ENCODE results near the gene SLC6A5.
"Not testable (repeated sequence)": the region's sequence is repeated elsewhere in the genome, so short reads cannot be mapped to it uniquely, and the experiment has no call there.

Gene SLC6A5

DNA sequence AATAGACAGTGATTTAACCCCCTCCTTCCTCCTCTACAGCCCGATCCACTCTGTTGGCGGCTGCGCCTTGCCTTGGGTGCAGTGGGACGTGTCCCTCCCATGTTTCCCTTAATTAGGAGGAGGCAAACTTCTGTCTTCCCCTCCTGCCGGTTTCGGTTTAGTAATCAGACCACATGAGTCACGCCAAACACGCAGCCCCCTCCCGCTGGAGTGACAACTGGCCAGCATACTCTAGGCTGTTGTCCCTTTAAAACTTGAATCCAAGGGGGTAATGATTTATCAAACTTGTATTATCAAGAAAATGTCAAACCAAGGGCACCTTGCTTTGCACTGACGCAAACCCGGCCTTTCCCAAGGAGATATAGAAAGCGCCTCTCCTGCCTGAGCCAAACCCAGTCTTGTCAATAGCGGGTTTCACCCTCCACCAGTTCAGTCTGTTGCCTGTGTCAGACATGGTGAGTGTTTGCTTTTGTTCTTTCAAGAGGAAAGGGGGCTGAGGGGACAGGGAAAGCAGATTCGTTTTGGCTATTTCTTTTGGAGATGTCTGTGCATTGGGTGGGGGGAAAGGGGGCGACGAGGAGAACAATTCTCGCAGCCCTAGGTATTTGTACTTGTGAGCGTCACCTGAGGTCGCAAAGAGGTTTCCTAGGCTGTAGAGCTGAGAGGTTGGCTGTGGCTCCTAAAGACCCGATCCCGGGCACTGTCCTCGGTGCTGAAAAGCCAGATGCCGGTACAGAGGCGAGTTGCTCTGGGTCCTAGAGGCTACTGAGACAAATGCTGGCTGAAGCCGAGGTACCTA, at the start of gene SLC6A5:
TSS of gene SLC6A5 (plus strand) at position 388 of the 799 bp plus-strand sequence. CDS start at position 453, 65 bp downstream.
- DNase-seq, result no peak

DNA sequence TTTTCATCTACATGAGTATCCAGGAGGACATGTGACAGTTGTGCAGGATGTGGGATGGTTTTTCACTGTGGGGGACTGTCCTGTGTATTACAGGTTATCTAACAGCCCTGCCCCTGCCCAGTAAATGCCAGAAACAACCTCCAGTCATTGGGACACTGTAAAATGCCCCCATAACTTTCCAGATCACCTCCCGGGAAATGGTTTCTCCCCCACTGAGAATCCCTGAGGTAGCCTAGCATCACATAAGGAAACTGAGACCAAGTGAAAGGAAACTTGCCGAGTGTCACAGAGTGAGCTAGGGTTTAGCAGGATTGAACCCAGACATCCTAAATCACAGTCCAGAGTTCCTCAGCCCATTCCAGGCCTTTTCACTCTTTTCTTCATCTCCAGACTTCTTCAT, 48.3 kb upstream of the SLC6A5 start:
- no peak for DNase-seq

DNA sequence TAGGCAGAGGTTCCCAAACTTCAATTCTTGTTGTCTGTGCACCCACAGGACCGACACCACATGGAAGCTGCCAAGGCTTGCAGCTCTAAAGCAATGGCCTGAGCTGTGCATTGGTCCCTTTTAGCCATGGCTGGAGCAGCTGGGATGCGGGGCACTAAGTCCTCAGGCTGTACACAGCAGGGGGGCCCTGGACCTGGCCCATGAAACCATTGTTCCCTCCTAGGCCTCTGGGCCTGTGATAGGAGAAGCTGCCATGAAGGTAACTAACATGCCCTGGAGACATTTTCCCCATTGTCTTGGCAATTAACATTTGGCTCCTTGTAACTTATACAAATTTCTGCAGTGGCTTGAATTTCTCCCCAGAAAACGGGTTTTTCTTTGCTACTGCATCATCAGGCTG, 43.6 kb upstream of the SLC6A5 start:
- DNase-seq, result no peak

GRCh38 chr11:20556396-20556795, 43.0 kb upstream of the SLC6A5 start:
- DNase-seq, result not testable (repeated sequence)

DNA sequence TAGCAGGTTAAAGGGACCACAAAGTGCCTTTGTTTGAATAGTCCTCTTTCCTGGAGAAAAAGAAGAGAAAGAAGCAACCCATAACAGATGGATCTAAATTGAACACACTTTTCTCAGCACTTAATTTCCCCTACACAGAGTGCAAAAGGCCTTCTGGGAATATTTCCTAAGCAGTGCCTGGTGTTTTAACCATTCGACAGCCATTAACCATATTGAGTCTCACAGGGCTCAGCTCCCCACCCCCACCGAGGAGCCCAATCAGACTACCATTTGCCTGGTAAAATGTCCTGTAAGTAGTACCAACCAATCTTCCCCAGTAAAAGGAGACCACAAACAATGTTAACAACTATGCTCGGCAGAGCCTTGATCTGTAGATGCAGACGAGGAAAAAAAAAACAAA, 40.7 kb upstream of the SLC6A5 start:
- no peak for DNase-seq

DNA sequence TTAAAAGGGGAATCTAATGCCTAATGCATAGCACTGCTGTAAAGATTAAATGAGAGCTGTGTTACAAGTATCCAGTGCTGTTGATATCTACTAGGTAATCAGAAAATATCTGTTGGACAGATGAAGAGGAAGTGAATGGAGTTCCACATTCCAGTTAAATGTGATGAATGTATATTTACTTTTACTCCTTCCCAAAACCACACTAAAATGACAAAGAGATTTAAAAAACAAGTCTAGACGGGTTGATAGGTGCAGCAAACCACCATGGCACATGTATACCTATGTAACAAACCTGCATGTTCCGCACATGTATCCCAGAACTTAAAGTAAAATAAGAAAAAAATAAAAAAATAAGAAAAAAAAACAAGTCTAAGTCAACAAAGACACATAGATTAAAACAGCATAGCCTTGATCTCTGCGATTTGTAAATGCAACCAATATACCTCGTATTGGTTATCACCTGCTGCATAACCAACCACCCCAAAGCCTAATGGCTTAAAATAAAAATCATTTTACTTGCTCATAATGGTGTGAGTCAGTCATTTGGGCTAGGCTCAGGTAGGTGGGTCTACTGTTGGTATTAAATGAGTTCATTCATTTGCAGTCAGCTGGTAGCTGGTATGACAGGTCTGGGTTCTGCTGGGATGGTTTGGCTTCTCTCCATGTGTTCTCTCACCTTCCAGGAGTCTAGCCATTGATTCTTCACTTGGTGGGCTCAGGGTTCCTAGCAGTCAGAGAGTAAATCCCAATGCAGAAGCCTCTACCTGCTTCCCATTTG, 39.7 kb upstream of the SLC6A5 start:
- DNase-seq, result no peak

DNA sequence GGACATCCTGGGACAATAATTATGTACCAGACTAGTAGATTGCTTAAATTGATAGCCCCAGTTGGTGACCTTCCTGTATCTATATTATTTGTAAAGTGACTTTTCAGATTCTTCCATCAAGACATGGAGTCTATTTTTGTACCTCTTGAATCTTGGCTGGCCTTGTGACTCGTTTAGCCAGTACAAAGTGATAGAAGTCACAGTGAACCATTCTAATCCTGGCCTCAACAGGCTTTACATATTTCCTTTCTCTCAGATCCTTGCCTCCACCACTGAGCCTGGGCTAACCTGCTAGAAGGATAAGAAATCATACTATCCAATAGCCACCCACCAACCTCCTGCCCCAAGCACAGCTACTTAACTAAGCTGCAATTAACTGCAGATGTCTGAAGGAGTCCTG, 37.5 kb upstream of the SLC6A5 start:
- DNase-seq, result no peak

GRCh38 chr11:20563866-20564265, 35.5 kb upstream of the SLC6A5 start:
- DNase-seq, result no peak

DNA sequence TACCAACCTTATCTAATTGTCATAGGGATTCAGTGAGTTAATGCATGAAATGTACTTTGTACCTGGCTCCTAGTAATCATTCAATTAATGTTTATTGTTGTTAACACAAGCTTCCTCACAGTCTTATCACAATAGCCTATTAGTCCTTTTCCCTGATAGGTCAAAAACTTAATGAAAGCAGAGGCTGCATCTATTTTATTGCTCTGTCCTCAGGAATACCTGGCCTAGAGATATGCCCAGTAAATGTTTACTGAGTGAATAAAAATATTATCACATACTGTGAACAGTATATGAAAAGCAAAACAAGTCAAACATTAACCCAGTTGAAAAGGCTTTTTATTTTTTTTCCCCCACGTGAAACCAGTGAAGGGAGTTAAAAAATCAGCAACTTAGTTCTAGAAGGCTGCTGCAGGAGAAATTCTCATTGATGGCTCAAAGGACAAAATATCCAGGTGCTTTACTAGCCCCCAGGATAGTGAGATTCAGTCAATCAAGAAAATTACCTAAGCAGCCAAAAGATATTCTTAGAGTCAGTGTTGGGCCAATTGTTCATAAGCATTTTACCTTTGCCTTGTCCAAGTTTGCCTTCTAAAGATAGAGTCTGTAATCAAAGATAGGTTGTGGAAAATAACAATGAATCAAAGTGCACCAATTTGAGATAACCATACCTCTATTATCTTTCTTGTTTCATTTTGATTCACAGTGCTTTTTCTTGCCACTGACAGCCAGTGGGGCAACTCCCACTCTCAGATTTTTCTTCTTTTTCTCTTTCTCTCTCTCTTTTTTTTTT, 34.4 kb upstream of the SLC6A5 start:
- DNase-seq, result no peak

GRCh38 chr11:20566115-20566514, 33.3 kb upstream of the SLC6A5 start:
- DNase-seq, result not testable (repeated sequence)

GRCh38 chr11:20566591-20567434, 32.6 kb upstream of the SLC6A5 start:
- DNase-seq, result no peak

DNA sequence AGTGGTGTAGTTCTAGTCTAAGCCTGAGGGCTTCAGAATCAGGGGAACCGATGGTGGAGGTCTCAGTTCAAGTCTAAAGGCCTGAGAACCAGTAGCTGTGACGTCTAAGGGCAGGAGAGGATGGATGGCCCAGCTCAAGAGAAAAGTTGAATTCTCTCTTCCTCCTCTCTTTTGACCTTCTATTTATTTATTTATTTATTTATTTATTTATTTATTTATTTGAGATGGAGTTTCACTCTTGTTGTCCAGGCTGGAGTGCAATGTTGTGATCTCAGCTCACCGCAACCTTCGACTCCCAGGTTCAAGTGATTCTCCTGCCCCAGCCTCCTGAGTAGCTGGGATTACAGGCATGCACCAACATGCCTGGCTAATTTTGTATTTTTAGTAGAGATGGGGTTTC, 19.7 kb upstream of the SLC6A5 start:
- not testable (repeated sequence) for DNase-seq

DNA sequence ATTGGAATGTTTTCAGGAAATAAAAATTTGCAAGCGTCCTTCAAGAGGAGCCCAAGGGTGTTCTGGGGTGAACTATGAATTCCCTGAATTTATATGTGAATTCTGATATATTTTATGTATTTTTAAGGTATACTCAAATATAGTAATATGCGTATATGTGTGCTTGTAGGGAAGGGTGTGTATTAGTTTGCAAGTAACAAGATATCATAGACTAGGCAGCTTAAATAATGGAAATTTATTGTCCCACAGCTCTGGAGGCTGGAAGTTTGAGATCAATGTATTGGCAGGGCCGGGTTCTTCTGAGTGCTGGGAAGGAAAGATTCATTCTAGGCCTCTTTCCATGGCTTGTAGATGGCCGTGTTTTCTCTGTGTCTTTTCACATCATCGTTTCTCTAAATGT, 16.2 kb upstream of the SLC6A5 start:
- DNase-seq, result no peak

DNA sequence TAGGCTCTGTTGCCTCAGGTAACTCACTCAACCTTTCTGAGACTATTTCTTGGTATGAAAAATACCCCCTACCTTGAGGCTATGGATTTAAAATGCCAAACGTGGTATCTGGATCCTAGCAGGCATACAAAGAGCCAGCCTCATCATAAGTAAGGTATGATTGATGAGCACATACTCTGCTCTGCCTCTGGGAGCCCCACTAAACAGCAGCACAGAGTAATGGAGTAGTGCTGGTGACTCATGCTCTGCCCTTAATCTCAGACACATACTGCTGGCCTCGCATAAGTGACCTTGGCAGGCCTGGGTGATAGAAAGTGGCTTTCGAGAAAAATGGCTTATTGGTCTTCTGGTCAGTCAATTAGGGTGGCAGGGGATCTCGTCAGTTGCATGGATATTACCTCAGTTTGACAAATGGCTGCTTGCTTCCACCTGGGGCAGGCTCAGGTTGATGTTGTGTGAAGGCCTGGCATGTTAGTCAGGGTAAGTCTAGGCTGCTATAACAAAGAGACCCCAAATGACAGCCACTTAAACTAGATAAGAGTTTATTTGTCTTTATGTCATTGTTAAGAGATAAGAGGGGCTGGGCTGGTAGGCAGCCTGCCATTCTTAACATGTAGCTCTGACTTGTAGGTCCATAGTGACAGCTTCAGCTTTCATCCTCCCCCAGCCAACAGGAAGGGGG, 15.2 kb upstream of the SLC6A5 start:
- DNase-seq, result no peak

GRCh38 chr11:20589796-20590195, 9.6 kb upstream of the SLC6A5 start:
- no peak for DNase-seq

DNA sequence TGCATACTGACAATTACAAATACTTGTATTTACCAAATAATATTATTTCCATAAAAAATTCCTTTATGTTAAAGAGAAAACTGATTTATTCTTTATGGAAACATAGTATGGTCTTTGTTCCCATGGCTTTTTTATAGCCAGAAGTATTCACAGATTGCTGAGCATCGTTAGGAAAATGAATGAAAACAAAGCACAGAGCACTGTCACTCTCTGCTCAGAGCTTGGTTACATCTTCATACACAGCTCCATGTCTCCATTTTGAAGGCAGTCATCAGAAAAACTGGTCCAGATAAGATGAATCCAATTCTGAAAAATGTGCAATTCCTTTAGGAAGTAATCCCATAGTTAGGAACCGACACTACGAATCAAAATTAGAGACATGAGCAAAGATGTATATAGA, 9.0 kb upstream of the SLC6A5 start:
- no peak for DNase-seq

GRCh38 chr11:20592741-20593140, 6.7 kb upstream of the SLC6A5 start:
- no peak for DNase-seq

DNA sequence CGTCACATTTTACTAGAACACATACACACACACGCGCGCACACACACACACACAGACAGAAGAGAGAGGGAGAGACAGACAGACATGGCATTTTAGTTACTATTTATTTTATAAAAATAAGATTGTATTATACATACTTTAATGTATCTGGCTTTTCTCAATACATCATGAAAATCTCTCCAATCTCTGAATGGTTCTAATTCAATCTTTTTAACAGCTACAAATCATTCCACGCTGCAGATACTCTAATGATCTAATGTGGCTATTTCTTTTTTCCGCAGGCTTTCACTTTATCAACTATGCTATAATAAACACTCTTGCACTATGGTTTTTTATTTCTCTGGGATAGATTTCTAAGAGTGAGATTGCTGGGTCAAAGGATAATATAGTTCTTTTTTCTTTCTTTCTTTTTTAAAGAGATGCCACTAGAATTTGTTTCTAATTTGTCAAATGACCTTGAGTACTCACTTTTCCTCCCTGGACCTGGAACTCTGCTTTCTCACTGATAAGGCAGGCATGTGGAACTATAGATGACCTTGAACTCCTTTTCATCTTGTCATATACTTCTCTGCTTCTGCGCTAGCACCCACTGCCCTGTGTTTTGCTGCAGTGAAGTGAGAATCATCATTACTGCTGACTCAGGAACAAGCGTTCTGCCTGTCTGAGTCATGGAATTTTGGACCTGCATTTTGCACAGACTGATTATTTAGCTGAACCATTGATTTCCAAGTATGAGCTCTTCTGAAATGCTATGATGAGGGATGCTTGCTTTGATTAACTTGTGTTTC, 4.9 kb upstream of the SLC6A5 start:
- no peak for DNase-seq

DNA sequence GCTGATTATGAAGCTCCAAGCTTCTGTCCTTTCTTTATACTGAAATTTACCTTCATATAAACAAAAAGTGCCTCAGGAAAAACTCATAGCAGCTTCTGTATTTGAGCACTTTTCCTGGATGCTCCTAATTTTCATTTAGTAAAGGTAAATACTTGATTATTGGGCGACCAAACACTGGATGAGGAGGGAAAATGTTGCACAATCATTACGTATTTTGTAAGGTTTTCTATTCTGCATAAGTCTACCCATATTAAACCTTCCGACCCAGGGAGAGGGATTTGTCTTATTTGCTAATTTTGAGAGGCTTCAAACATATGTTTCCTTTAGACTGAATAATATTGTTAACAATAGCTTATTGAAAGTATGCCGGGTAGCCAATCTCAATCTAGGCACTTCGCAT, 4.3 kb upstream of the SLC6A5 start:
- no peak for DNase-seq

DNA sequence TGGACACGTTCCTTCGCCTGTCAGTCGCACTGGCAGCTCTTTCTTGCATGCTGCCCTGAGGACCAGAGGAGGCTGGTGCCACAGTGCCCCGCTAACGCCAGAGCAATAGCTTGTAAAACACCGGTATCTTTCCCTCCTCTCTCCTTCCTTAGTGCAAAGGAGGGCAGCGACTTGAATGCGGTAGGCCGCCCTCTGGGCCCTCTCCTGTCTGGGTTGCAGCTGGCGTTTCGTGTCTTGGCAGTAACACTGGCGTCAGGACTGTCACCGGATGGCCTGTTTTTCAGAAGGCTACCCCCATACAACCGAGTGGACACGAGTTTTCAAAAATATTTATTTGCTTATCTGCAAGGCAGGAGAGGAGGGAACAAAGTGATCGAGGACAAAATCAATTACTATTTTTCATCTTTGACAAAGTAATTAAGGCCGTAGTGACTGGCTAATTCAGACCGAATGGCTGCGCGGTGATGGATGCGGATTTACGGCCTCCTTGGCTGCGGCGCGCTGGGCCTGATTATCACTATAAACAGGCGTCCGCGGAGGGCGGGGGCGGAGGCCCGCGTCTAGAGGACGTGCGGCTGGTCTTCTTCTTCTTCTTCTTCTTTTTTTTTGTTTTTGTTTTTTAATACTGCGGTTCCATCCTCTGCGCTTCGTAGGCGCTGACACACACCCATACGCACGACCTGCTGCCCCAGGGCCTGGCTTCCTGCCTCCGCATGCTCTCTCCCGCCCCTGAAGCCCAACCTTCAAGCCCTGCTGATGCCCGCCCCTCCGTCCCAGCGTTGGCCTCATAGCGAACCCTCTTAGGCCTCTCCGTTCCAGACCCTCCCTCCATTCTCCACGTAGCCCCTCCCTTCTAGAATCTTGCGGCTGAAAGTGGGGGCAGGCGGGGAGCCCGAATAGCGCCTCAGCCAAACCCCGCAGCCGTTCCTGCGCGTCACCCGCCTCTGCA, 2.9 kb upstream of the SLC6A5 start:
- DNase-seq, result no peak
